Breast epithelium (tissue), 3 donors: ENCODE results near the gene TTC9B.

ENCODE experiments used
- CTCF ChIP-seq, 3 donors: fragments of 450-650 bp; IDR thresholded peaks; one replicate each; pipeline ENCODE4 v1.5.1; 2016 to 2017; ENCODE audit warnings: antibody characterized with exemption in 3 of 3, mild to moderate bottlenecking in 3 of 3, moderate library complexity in 3 of 3
- POLR2A ChIP-seq: fragments of 450-650 bp; IDR thresholded peaks from one replicate; pipeline ENCODE4 v1.6.1; 2016; ENCODE audit warnings: antibody characterized with exemption, mild to moderate bottlenecking, moderate library complexity
- POLR2AphosphoS5 ChIP-seq, 3 donors: sonication (generic); formaldehyde crosslinking; IDR thresholded peaks; one replicate each; pipeline ENCODE4 v1.6.1; 2017; ENCODE audit warnings: antibody characterized with exemption in 3 of 3

- TF ChIP-seq CTCF (IDR thresholded peaks at IDR 0.05): no peak
- TF ChIP-seq POLR2AphosphoS5 (IDR thresholded peaks at IDR 0.05): no peak
- no peak for TF ChIP-seq POLR2A
Observed at GRCh38 chr19:40265055-40265762, 47.0 kb upstream of the TTC9B start.
